DOHH2 (cell line): ENCODE results near the gene BBX.

ENCODE experiments used
- H3F3A ChIP-seq: fragments of 200-600 bp; sonication (generic), shearing (Covaris generic); 2 replicates; pipeline ENCODE4 v1.6.0; 2016; ENCODE audit warnings: antibody characterized with exemption, mild to moderate bottlenecking; ENCODE audit not compliant: control insufficient read depth, insufficient read depth
- H3K27ac ChIP-seq: fragments of 200-600 bp; sonication (generic); 2 replicates; pipeline ENCODE4 v1.5.1; 2014; ENCODE audit warnings: low read depth, mild to moderate bottlenecking, low read length, moderate library complexity
- H3K27me3 ChIP-seq: fragments of 200-600 bp; sonication (generic); 2 replicates; pipeline ENCODE4 v1.6.1; 2014; ENCODE audit warnings: mild to moderate bottlenecking, low read length, mixed read lengths; ENCODE audit not compliant: control insufficient read depth
- H3K36me3 ChIP-seq: fragments of 200-600 bp; sonication (generic); 2 replicates; pipeline ENCODE4 v1.6.1; 2014; ENCODE audit warnings: mild to moderate bottlenecking, low read length, moderate library complexity, mixed read lengths; ENCODE audit not compliant: control insufficient read depth
- H3K4me1 ChIP-seq: fragments of 200-600 bp; sonication (generic); 2 replicates; pipeline ENCODE4 v1.6.1; 2014; ENCODE audit warnings: mild to moderate bottlenecking, low read length, mixed read lengths; ENCODE audit not compliant: control insufficient read depth
- H3K4me2 ChIP-seq: fragments of 200-600 bp; sonication (generic); 2 replicates; pipeline ENCODE4 v1.6.0; 2014; ENCODE audit warnings: mild to moderate bottlenecking, low read length, moderate library complexity
- H3K4me3 ChIP-seq: fragments of 200-600 bp; sonication (generic); 2 replicates; pipeline ENCODE4 v1.5.1; 2014; ENCODE audit warnings: mild to moderate bottlenecking, low read length, mixed read lengths
- H3K79me2 ChIP-seq: fragments of 200-600 bp; sonication (generic); 2 replicates; pipeline ENCODE4 v1.6.1; 2014; ENCODE audit warnings: mild to moderate bottlenecking, low read length, mixed read lengths; ENCODE audit not compliant: control insufficient read depth
- H3K9me2 ChIP-seq: fragments of 200-600 bp; sonication (generic); replicated peaks from 2 replicates; pipeline ENCODE4 v1.6.1; 2014; ENCODE audit warnings: mild to moderate bottlenecking, low read length, mixed read lengths; ENCODE audit not compliant: control insufficient read depth
- H3K9me3 ChIP-seq: fragments of 200-600 bp; sonication (generic); 2 replicates; pipeline ENCODE4 v1.6.1; 2014; ENCODE audit warnings: antibody characterized with exemption, low read length, mixed read lengths; ENCODE audit not compliant: control insufficient read depth, insufficient read depth
- H4K20me1 ChIP-seq: fragments of 200-600 bp; sonication (generic); 2 replicates; pipeline ENCODE4 v1.6.0; 2014; ENCODE audit warnings: low read depth, mild to moderate bottlenecking, antibody characterized with exemption, low read length, moderate library complexity; ENCODE audit not compliant: control insufficient read depth, insufficient read depth
- CTCF ChIP-seq: fragments of 200-600 bp; sonication (generic); IDR thresholded peaks from one replicate; pipeline ENCODE4 v1.5.1; 2014; ENCODE audit warnings: antibody characterized with exemption, mild to moderate bottlenecking, low read depth, low read length; ENCODE audit not compliant: poor library complexity, severe bottlenecking
- EZH2phosphoT487 ChIP-seq: fragments of 200-600 bp; sonication (generic); IDR thresholded peaks from 2 replicates; pipeline ENCODE4 v1.6.1; 2017; ENCODE audit warnings: borderline replicate concordance, mild to moderate bottlenecking, antibody characterized with exemption, low read length, moderate library complexity, mixed read lengths

Gene BBX

DNA sequence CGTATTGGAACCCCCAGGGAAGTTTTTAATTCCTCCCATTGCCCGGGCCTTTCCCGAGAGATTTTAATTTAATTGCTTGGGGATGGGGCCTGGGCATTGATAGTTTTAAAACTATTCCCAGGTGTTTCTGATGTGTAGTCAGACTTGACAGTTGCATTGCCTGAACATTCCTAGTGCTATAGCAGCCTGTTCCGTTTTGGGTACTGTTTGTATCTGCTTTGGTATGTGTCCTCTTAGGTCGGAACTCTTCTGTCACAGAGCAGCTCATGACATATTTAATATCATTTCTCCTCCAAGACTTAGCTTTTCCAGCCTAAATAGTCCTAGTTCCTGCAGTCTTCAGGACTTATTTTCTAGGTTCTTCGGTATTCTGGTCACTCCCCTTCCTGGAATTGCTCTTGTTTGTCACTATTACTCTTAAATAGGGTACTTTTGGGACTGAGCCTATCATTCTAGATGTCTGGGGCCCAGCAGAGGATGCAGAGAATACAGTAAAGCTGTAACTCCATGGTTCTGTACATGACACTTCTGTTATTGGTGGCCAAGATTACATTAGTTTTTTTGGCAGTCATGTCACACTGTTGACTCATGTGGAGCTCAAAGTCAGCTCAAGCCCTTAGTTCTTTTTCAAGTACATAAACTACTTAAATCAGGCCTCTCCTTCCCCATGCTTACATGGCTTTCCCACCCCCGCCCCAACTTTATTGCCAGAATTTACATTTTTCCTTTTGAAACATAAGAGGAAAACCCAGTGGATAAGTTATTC is 81.5 kb downstream of the BBX start:
- Histone ChIP-seq H3K4me2 (no peak overlapping the region), H3K27ac (no peak overlapping the region), H3K79me2 (peaks cover 47% of the 10 kb centered on the region)

GRCh38 chr3:107611775-107612469 is 89.2 kb downstream of the BBX start:
- no peaks in the 10 kb centered on the region for H3F3A ChIP-seq
- H3K4me1 ChIP-seq: no peaks in the 10 kb centered on the region
- TF ChIP-seq EZH2phosphoT487: no peak
- H3K9me2 ChIP-seq: no peaks in the 10 kb centered on the region
- H3K9me3 ChIP-seq: peaks cover 3% of the 10 kb centered on the region; the same call in 1 of the 2 replicates
- no peaks in the 10 kb centered on the region for H3K27me3 ChIP-seq
- no peak overlapping the region for H3K27ac ChIP-seq
- H3K36me3 ChIP-seq: peaks cover 3% of the 10 kb centered on the region; the same call in 1 of the 2 replicates
- no peak overlapping the region for H3K4me3 ChIP-seq
- H3K79me2 ChIP-seq: peaks cover 60% of the 10 kb centered on the region
- H3K4me2 ChIP-seq: no peak overlapping the region
- H4K20me1 ChIP-seq: no peaks in the 10 kb centered on the region

More for the DNA sequence above, 81.5 kb downstream of the BBX start:
- H3K4me1 ChIP-seq: peaks cover 10% of the 10 kb centered on the region
- peaks cover 3% of the 10 kb centered on the region; the same call in 1 of the 2 replicates for H3K9me3 ChIP-seq
- H3K27me3 ChIP-seq: no peaks in the 10 kb centered on the region
- H3F3A ChIP-seq: no peaks in the 10 kb centered on the region
- peaks cover 8% of the 10 kb centered on the region; the same call in 1 of the 2 replicates for H3K36me3 ChIP-seq
- no peaks in the 10 kb centered on the region for H3K9me2 ChIP-seq
- TF ChIP-seq EZH2phosphoT487 (no peak), CTCF (no peak)
- no peak overlapping the region for H3K4me3 ChIP-seq
- H4K20me1 ChIP-seq: no peaks in the 10 kb centered on the region

DNA sequence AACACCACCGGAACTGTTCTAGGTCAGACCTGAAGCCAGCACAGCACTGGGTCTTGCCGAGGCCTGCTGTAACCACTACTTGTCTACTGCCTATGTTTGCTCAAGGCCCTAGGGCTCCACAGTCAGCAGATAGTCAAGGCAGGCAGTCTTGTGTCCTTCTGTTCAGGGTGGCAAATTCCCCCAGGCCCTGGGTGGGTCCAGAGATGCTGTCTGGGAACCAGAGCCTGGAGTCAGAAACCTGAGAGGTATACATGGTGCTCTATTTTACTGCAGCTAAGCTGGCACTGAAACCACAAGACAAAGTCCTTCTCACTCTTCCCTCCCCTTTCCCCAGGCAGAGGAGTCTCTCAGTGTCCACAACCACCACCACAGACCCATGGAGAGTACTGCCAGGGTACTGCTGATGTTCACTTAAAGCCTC is 89.9 kb downstream of the BBX start:
- Histone ChIP-seq H3K79me2 (peaks cover 60% of the 10 kb centered on the region), H3K36me3 (peaks cover 3% of the 10 kb centered on the region; the same call in 1 of the 2 replicates), H3K4me3 (no peak overlapping the region), H3K9me2 (no peaks in the 10 kb centered on the region), H4K20me1 (no peaks in the 10 kb centered on the region), H3K9me3 (no peaks in the 10 kb centered on the region), H3F3A (no peaks in the 10 kb centered on the region), H3K4me1 (no peaks in the 10 kb centered on the region), H3K27me3 (no peaks in the 10 kb centered on the region), H3K4me2 (no peak overlapping the region), H3K27ac (no peak overlapping the region)
- no peak for TF ChIP-seq EZH2phosphoT487
- TF ChIP-seq CTCF: no peak

DNA sequence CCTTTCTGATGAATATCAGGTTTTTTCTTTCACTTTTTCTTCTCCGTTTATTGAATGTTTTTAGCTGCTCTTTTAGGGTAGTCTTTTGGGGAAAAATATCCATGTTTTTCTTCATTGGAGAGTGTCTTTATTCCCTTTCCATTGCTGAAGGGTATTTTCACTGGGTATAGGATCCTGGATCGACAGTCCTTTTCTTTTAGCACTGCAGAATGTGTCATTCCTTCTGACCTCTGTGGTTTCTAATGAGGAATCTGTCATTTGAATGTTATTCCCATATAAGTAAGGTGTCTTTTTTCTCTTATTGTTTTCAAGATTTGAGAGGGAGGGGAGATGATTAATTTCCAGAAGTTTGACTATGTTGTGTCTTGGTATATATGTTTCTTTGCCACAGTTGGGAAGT is 96.8 kb downstream of the BBX start:
- Histone ChIP-seq H3F3A (no peaks in the 10 kb centered on the region), H4K20me1 (no peaks in the 10 kb centered on the region), H3K27ac (no peak overlapping the region), H3K27me3 (no peaks in the 10 kb centered on the region), H3K79me2 (peaks cover 61% of the 10 kb centered on the region), H3K9me3 (no peaks in the 10 kb centered on the region), H3K4me2 (no peak overlapping the region), H3K36me3 (no peaks in the 10 kb centered on the region), H3K9me2 (no peaks in the 10 kb centered on the region), H3K4me3 (no peak overlapping the region), H3K4me1 (peaks cover 6% of the 10 kb centered on the region)
- TF ChIP-seq EZH2phosphoT487 (no peak), CTCF (no peak)
